ENCODE data around the gene GCFC2. TPM values are rescaled to one million over a fixed set of nuclear protein-coding genes. Genes with fewer than 3 reads are reported as not detected.

GCFC2 gene
- total RNA-seq, 2 donors from 2014 or later: 18.6 to 28.7 TPM

DNA sequence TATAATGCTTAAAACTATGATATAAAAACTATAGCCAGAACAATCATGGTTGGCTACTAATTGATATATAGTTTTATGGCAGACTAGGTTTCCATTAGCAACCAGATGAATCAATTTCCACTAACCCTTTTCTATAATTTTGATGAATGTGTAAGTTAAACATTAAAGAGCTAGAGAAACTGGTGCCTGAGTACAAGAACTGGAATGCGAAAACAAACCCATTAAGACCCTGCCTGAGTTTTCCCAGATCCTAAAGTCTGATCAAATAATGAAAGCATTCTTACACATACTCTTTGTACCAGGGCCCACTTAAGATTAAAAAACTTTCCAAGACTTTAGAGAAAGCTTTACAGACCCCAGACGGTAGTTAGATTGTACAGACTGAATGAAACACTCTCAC is 42.8 kb downstream of the GCFC2 start:
- DNase-seq: no peak

DNA sequence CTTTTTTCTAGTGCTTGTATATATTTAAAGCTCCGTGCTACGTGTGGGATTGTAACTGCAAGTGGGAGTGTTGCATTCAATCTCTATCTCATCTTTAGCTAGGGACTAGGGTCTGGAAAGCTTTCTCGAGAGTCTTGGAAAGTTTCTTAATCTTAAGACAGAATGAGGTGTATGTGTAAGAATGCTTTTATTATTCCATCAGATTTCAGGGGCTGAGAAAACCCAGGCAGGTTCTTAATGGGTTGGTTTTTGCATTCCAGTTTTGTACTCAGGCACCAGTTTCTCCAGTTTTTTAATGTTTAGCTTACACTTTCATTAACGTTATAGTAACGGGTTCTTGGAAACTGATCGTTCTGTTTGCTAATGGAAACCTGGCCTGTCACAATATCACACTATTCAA is 43.8 kb downstream of the GCFC2 start:
- Mint-ChIP-seq H3K9me3 (no peaks in the 10 kb centered on the region), H3K36me3 (ENCODE audit: low read depth) (peaks cover 46% of the 10 kb centered on the region), H3K27ac (no peak overlapping the region), H3K4me1 (no peaks in the 10 kb centered on the region), H3K4me3 (no peak overlapping the region), H3K27me3 (ENCODE audit: insufficient read depth) (no peaks in the 10 kb centered on the region)
- no peak overlapping the region for H3K27ac ChIP-seq (ENCODE audit: low read depth, low read length)
- no peak overlapping the region for H3K9ac ChIP-seq (ENCODE audit: extremely low read depth, low read length, poor library complexity, severe bottlenecking)
- TF ChIP-seq, protein P1, sequence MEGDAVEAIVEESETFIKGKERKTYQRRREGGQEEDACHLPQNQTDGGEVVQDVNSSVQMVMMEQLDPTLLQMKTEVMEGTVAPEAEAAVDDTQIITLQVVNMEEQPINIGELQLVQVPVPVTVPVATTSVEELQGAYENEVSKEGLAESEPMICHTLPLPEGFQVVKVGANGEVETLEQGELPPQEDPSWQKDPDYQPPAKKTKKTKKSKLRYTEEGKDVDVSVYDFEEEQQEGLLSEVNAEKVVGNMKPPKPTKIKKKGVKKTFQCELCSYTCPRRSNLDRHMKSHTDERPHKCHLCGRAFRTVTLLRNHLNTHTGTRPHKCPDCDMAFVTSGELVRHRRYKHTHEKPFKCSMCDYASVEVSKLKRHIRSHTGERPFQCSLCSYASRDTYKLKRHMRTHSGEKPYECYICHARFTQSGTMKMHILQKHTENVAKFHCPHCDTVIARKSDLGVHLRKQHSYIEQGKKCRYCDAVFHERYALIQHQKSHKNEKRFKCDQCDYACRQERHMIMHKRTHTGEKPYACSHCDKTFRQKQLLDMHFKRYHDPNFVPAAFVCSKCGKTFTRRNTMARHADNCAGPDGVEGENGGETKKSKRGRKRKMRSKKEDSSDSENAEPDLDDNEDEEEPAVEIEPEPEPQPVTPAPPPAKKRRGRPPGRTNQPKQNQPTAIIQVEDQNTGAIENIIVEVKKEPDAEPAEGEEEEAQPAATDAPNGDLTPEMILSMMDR (conservative IDR thresholded peaks at IDR 0.05): no peak
- peaks cover 62% of the 10 kb centered on the region for H3K36me3 ChIP-seq (ENCODE audit: control insufficient read depth, insufficient read depth, low read length)
- 92 to 100% methylated on average over 2 to 6 of the region's 6 CpGs for WGBS, 2 experiments (ENCODE audit: insufficient coverage in 1 of 2, insufficient read length in 1 of 2)
- H3K4me3 ChIP-seq (ENCODE audit: low read length): no peak overlapping the region
- no peaks in the 10 kb centered on the region for H3K27me3 ChIP-seq (ENCODE audit: control insufficient read depth, insufficient read depth, low read length, poor library complexity, severe bottlenecking)
- no peaks in the 10 kb centered on the region for H3K4me1 ChIP-seq (ENCODE audit: control insufficient read depth, insufficient read depth, low read length)
- DNase-seq: no peak
- H3K9me3 ChIP-seq (ENCODE audit: control insufficient read depth, low read length): no peaks in the 10 kb centered on the region

More for the DNA sequence above, 42.8 kb downstream of the GCFC2 start:
- no peaks in the 10 kb centered on the region for H3K27me3 ChIP-seq (ENCODE audit: control insufficient read depth, insufficient read depth, low read length, poor library complexity, severe bottlenecking)
- H3K27ac Mint-ChIP-seq: no peak overlapping the region
- H3K36me3 ChIP-seq (ENCODE audit: control insufficient read depth, insufficient read depth, low read length): peaks cover 56% of the 10 kb centered on the region
- WGBS, 2 experiments (ENCODE audit: insufficient coverage in 1 of 2, insufficient read length in 1 of 2): 93 to 100% methylated on average over 1 to 2 of the region's 2 CpGs
- H3K27ac ChIP-seq (ENCODE audit: low read depth, low read length): no peak overlapping the region
- no peaks in the 10 kb centered on the region for H3K4me1 ChIP-seq (ENCODE audit: control insufficient read depth, insufficient read depth, low read length)
- no peak overlapping the region for H3K4me3 Mint-ChIP-seq
- no peak overlapping the region for H3K9ac ChIP-seq (ENCODE audit: extremely low read depth, low read length, poor library complexity, severe bottlenecking)
- peaks cover 45% of the 10 kb centered on the region for H3K36me3 Mint-ChIP-seq (ENCODE audit: low read depth)
- no peaks in the 10 kb centered on the region for H3K27me3 Mint-ChIP-seq (ENCODE audit: insufficient read depth)
- no peaks in the 10 kb centered on the region for H3K9me3 ChIP-seq (ENCODE audit: control insufficient read depth, low read length)
- H3K4me1 Mint-ChIP-seq: no peaks in the 10 kb centered on the region
- TF ChIP-seq, protein P1 (conservative IDR thresholded peaks at IDR 0.05): no peak
- H3K9me3 Mint-ChIP-seq: no peaks in the 10 kb centered on the region
- H3K4me3 ChIP-seq (ENCODE audit: low read length): no peak overlapping the region

DNA sequence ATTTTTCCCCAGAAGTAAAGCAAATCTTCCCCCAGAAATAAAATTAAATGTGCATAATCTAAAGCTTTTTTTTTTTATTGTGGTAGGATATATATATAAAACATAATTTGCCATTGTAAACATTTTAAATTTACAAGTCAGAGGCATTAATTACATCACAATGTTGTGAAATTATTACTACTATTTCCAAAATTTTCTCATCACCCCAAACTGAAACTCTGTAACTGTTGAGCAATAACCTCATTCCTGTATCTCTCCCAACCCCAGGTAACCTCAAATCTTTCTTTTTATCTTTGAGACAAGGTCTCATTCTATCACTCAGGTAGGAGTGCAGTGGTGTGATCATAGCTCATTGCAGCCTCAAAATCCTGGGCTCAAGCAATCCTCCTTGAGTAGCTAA is 52.9 kb downstream of the GCFC2 start:
- Histone ChIP-seq H3K9me3 (ENCODE audit: control insufficient read depth, low read length) (peaks cover 10% of the 10 kb centered on the region), H3K4me1 (ENCODE audit: control insufficient read depth, insufficient read depth, low read length) (peaks cover 7% of the 10 kb centered on the region), H3K36me3 (ENCODE audit: control insufficient read depth, insufficient read depth, low read length) (peaks cover 84% of the 10 kb centered on the region), H3K9ac (ENCODE audit: extremely low read depth, low read length, poor library complexity, severe bottlenecking) (no peak overlapping the region), H3K27ac (ENCODE audit: low read depth, low read length) (no peak overlapping the region), H3K4me3 (ENCODE audit: low read length) (peak overlapping the region; percentile 53), H3K27me3 (ENCODE audit: control insufficient read depth, insufficient read depth, low read length, poor library complexity, severe bottlenecking) (no peaks in the 10 kb centered on the region)
- no peak overlapping the region for H3K27ac Mint-ChIP-seq
- H3K4me3 Mint-ChIP-seq: no peak overlapping the region
- no peak for DNase-seq
- no peaks in the 10 kb centered on the region for H3K27me3 Mint-ChIP-seq (ENCODE audit: insufficient read depth)
- TF ChIP-seq, protein P1 (conservative IDR thresholded peaks at IDR 0.05): no peak
- H3K36me3 Mint-ChIP-seq (ENCODE audit: low read depth): peaks cover 72% of the 10 kb centered on the region
- H3K9me3 Mint-ChIP-seq: no peaks in the 10 kb centered on the region
- H3K4me1 Mint-ChIP-seq: peaks cover 32% of the 10 kb centered on the region
